HCT116 (cell line): ENCODE results near the gene ALDH1A1. TPM values are rescaled to one million over a fixed set of nuclear protein-coding genes. Genes with fewer than 3 reads are reported as not detected.

Experiments
- ATAC-seq: fragments of 200-7000 bp; cut with Tn5 transposase; 2 replicates; pipeline ENCODE4 v1.9.1; 2020; ENCODE audit warnings: mild to moderate bottlenecking, moderate library complexity
- BruUV-seq: library from RNA; stranded (reverse); fragments of 400-500 nt; replicated peaks from 2 replicates; lab custom pipeline; 2021; lab: Mats Ljungman, UMichigan
- CTCF ChIA-PET: fragments of 300-600 bp; sonication (Branson Sonifier 250); formaldehyde crosslinking; loops from one replicate; lab custom pipeline; 2021; ENCODE audit warnings: antibody characterized with exemption; lab: Charles Lee
- POLR2A ChIA-PET: fragments of 300-600, 350-600 bp; sonication (Branson Sonifier 250); formaldehyde crosslinking; loops from one replicate; lab custom pipeline; 2021; ENCODE audit warnings: antibody characterized with exemption; lab: Charles Lee
- RAD21 ChIA-PET, 2 experiments: fragments of 300-600 bp; sonication (Branson Sonifier 250); formaldehyde crosslinking; loops; one replicate each; lab custom pipeline; 2023; ENCODE audit warnings: low total read pairs in 2 of 2; ENCODE audit not compliant: uncharacterized antibody in 2 of 2, unreplicated experiment in 2 of 2, low non-redundant PET in 1 of 2; lab: Charles Lee
- DNase-seq: peaks from one replicate; pipeline ENCODE4 v3.0.0-alpha.2; 2010; ENCODE audit warnings: low read depth, low spot score
- H2AFZ ChIP-seq: fragments of 200-600 bp; shearing (Covaris generic), sonication (generic); 2 replicates; pipeline ENCODE4 v1.6.1; 2017; ENCODE audit warnings: low read depth, mixed run types, mixed read lengths, antibody characterized with exemption, low read length; ENCODE audit not compliant: poor library complexity, severe bottlenecking
- H3K27ac ChIP-seq: 2 replicates; pipeline ENCODE4 v1.5.1; 2012; ENCODE audit warnings: low read depth, low read length
- H3K27me3 ChIP-seq: fragments of 200-600 bp; sonication (generic); 2 replicates; pipeline ENCODE4 v1.6.1; 2016; ENCODE audit warnings: mixed run types, low read length, mixed read lengths; ENCODE audit not compliant: insufficient read depth
- H3K36me3 ChIP-seq, 2 experiments: fragments of 200-500 bp in 1 of 2; fragments of 200-600 bp in 1 of 2; sonication (Bioruptor generic) in 1 of 2; sonication (generic) in 1 of 2; 2 replicates each; pipeline versions ENCODE4 v1.5.1 to v1.6.1; 2014 to 2016; ENCODE audit warnings: low read length in 2 of 2, inconsistent platforms in 1 of 2, mixed read lengths in 1 of 2, mixed run types in 1 of 2; ENCODE audit not compliant: insufficient read depth in 2 of 2, control insufficient read depth in 1 of 2
- H3K4me1 ChIP-seq, 2 experiments: fragments of 200-600 bp in 1 of 2; sonication (generic) in 1 of 2; 2 replicates each; pipeline versions ENCODE4 v1.5.1 to v1.6.1; 2012 to 2017; ENCODE audit warnings: low read length in 2 of 2, inconsistent platforms in 1 of 2, mild to moderate bottlenecking in 1 of 2, mixed read lengths in 1 of 2, mixed run types in 1 of 2, moderate library complexity in 1 of 2; ENCODE audit not compliant: insufficient read depth in 2 of 2, control insufficient read depth in 1 of 2
- H3K4me2 ChIP-seq: fragments of 200-600 bp; sonication (generic); 2 replicates; pipeline ENCODE4 v1.6.1; 2017; ENCODE audit warnings: mixed run types, low read length, mixed read lengths
- H3K4me3 ChIP-seq, 2 experiments: fragments of 200-600 bp in 1 of 2; sonication (generic) in 1 of 2; replicated peaks in 1 of 2; 2 replicates each; pipeline ENCODE4 v1.5.1; 2011 to 2016; ENCODE audit warnings: low read length in 2 of 2, control low read depth in 1 of 2, low read depth in 1 of 2, mild to moderate bottlenecking in 1 of 2, mixed read lengths in 1 of 2, mixed run types in 1 of 2
- H3K79me2 ChIP-seq: fragments of 200-600 bp; sonication (generic); 2 replicates; pipeline ENCODE4 v1.6.1; 2017; ENCODE audit warnings: mild to moderate bottlenecking, mixed run types, low read length, moderate library complexity, mixed read lengths; ENCODE audit not compliant: insufficient read depth
- H3K9ac ChIP-seq: fragments of 200-600 bp; sonication (generic); 2 replicates; pipeline ENCODE4 v1.6.1; 2016; ENCODE audit warnings: low read length, mixed read lengths
- H3K9me2 ChIP-seq: fragments of 200-600 bp; sonication (generic), shearing (Covaris generic); 2 replicates; pipeline ENCODE4 v1.6.1; 2017; ENCODE audit warnings: mixed run types, mild to moderate bottlenecking, moderate library complexity; ENCODE audit not compliant: insufficient read depth
- H3K9me3 ChIP-seq, 2 experiments: fragments of 200-500 bp in 1 of 2; fragments of 200-600 bp in 1 of 2; sonication (Bioruptor generic) in 1 of 2; sonication (generic) in 1 of 2; 2 replicates each; pipeline ENCODE4 v1.6.1; 2014 to 2017; ENCODE audit warnings: low read length in 2 of 2, mixed read lengths in 2 of 2, inconsistent platforms in 1 of 2, low read depth in 1 of 2, mild to moderate bottlenecking in 1 of 2, mixed run types in 1 of 2, moderate library complexity in 1 of 2; ENCODE audit not compliant: control insufficient read depth in 1 of 2, insufficient read depth in 1 of 2
- H4K20me1 ChIP-seq: fragments of 200-600 bp; sonication (generic), shearing (Covaris generic); 2 replicates; pipeline ENCODE4 v1.6.1; 2017; ENCODE audit warnings: mixed run types, mild to moderate bottlenecking, moderate library complexity; ENCODE audit not compliant: insufficient read depth
- ATF3 ChIP-seq: IDR thresholded peaks from 2 replicates; pipeline ENCODE4 v1.6.1; 2012
- CBX3 ChIP-seq: IDR thresholded peaks from 2 replicates; pipeline ENCODE4 v1.6.1; 2012; ENCODE audit warnings: low read depth
- CEBPB ChIP-seq: IDR thresholded peaks from 2 replicates; pipeline ENCODE4 v1.6.1; 2012; ENCODE audit warnings: low read depth
- CTCF ChIP-seq, 3 experiments: fragments of 200-600 bp in 1 of 3; sonication (generic) in 1 of 3; IDR thresholded peaks in 2 of 3; conservative IDR thresholded peaks in 1 of 3; 2 replicates each; pipeline ENCODE4 v1.5.1; 2012 to 2017; ENCODE audit warnings: low read depth in 2 of 3, low read length in 2 of 3, antibody characterized with exemption in 1 of 3, borderline replicate concordance in 1 of 3, control low read depth in 1 of 3, mild to moderate bottlenecking in 1 of 3, mixed read lengths in 1 of 3, mixed run types in 1 of 3, moderate library complexity in 1 of 3; ENCODE audit not compliant: insufficient read depth in 1 of 3
- EGR1 ChIP-seq: IDR thresholded peaks from 2 replicates; pipeline ENCODE4 v1.6.1; 2012; ENCODE audit warnings: low read depth
- JUND ChIP-seq: IDR thresholded peaks from 2 replicates; pipeline ENCODE4 v1.6.1; 2012
- POLR2AphosphoS5 ChIP-seq: IDR thresholded peaks from 2 replicates; pipeline ENCODE4 v1.6.1; 2011; ENCODE audit warnings: mild to moderate bottlenecking, low read depth, low read length, moderate library complexity
- RAD21 ChIP-seq: IDR thresholded peaks from 2 replicates; pipeline ENCODE4 v1.6.1; 2012; ENCODE audit warnings: low read depth, mild to moderate bottlenecking
- SRF ChIP-seq: IDR thresholded peaks from 2 replicates; pipeline ENCODE4 v1.6.1; 2012; ENCODE audit warnings: low read depth
- TCF7L2 ChIP-seq: IDR thresholded peaks from 2 replicates; pipeline ENCODE4 v1.7.0; 2011; ENCODE audit warnings: borderline replicate concordance, inconsistent platforms; ENCODE audit not compliant: insufficient read depth, insufficient read length; ENCODE audit errors: extremely low read depth
- ZFX ChIP-seq: fragments of 450-650 bp; IDR thresholded peaks from 2 replicates; pipeline ENCODE4 v1.6.1; 2017
- intact Hi-C: fragments of 100-400 bp; cut with micrococcal nuclease; formaldehyde crosslinking; loops from 2 replicates; pipeline ENCODE4 v1.10.0; 2022
- total RNA-seq: library from RNA; stranded (reverse); gene quantifications from one replicate; pipeline ENCODE4 v1.2.1, GENCODE V29; 2021; ENCODE audit not compliant: unreplicated experiment

ALDH1A1 gene
- total RNA-seq, 1 experiment from 2014 or later, result 0.44 TPM

GRCh38 chr9:72926506-72926905, 26.3 kb downstream of the ALDH1A1 start (continued):
- TF ChIP-seq ATF3 (no peak), TCF7L2 (no peak), POLR2AphosphoS5 (no peak)

- H3K9me3 ChIP-seq, result no peaks in the 10 kb centered on the region
- no peaks in the 10 kb centered on the region for H3K27me3 ChIP-seq
- H3K27ac ChIP-seq, result no peak overlapping the region
- H3K9me2 ChIP-seq, result no peaks in the 10 kb centered on the region
- ChIA-PET CTCF (no interaction called here), RAD21 (no interaction called here), POLR2A (no interaction called here)
- no peaks in the 10 kb centered on the region for H3K36me3 ChIP-seq
- no peak overlapping the region for H3K9ac ChIP-seq
- DNase-seq (no peak), ATAC-seq (no peak)
- BruUV-seq, result no TSS peak
- TF ChIP-seq TCF7L2 (no peak), ZFX (no peak), RAD21 (no peak), CBX3 (no peak), EGR1 (no peak), CEBPB (no peak), POLR2AphosphoS5 (no peak), SRF (no peak), JUND (no peak), CTCF (IDR thresholded peaks at IDR 0.05 in 2 of 3, conservative IDR thresholded peaks at IDR 0.05 in 1 of 3; ENCODE audit: borderline replicate concordance in 1 of 3, insufficient read depth in 1 of 3, low read depth in 2 of 3, low read length in 2 of 3) (no peak)
- H3K4me3 ChIP-seq, result no peak overlapping the region
- H4K20me1 ChIP-seq, result no peaks in the 10 kb centered on the region
- H3K4me1 ChIP-seq, result no peaks in the 10 kb centered on the region
- intact Hi-C loops, result no loop called here
- no peak overlapping the region for H3K4me2 ChIP-seq
- H2AFZ ChIP-seq, result no peak overlapping the region
- H3K79me2 ChIP-seq, result no peaks in the 10 kb centered on the region
Measured at GRCh38 chr9:72925891-72926290, 27.0 kb downstream of the ALDH1A1 start.
